SKM-1 (cell line): ENCODE results near the gene PDK2.

Experiments used
- DNase-seq: peaks from one replicate; lab custom pipeline; 2025; ENCODE audit not compliant: unreplicated experiment; lab: John Stamatoyannopoulos, UW

Gene PDK2

GRCh38 chr17:50134206-50135110 lies 39.3 kb downstream of the PDK2 start:
- no peak for DNase-seq

DNA sequence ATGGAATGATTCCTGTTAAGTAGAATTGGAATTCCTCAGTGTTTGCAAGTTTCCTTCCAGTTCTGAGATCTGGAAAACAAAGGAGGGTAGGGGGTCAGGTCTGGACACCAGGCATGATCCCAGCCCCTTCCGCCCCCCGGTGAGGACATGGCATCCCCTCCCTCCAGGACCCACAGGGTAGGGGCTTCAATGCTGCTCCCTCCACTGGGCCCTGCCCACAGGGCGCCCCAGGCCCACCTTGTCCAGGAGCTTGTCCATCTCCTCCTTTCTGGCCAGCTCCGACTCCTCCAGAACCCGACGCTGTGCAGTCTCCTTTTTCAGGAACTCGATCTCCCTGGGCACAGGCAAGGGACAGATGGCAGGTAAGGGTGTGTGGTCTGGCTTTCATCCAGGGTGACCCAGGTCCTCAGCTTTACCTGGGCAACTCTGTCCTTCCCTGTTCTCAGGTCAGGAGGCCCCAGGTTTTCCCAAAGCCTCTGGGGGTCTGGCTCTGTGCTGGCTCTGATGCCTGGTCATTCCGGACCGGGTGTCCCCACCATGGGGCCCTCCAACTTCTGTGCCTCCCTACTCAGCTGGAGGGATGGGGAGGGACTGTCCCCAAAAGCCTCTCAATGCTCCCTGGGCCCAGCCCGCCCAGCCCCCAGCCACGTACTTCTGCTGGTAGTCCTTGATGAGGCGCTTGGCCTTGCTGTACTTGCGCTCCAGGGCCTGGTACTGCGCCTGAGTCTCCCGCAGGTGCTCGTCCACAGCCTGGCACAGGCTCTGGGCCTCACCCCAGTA lies 40.4 kb downstream of the PDK2 start:
- DNase-seq: no peak

DNA sequence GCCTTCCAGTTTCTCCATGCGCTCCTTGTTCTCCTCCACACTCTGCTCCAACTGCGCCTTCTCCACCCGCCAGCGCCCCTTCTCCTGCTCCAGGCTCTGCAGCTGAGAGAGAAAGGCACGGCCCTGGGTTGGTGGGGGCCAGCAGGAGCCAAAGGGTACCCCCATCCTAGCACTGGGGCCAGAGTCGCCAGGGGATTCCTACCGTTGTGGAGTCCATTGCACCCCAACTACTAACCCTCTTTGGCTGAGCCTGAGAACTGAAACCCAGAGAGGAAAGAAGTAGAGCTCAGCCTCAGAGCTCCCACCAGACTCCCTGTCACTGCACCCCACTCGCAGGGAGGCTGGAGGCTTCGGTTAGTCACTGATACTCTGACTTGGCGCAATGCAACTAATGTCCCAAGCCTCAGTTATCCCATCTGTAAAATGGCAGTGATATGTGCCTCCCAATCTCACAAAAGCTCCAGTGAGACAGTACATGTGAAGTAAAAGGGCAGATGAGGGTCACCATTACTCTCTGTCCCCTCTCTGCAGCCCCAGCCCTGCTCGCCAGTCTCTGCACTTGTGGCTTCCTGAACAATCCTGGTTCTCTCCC lies 41.0 kb downstream of the PDK2 start:
- no peak for DNase-seq

DNA sequence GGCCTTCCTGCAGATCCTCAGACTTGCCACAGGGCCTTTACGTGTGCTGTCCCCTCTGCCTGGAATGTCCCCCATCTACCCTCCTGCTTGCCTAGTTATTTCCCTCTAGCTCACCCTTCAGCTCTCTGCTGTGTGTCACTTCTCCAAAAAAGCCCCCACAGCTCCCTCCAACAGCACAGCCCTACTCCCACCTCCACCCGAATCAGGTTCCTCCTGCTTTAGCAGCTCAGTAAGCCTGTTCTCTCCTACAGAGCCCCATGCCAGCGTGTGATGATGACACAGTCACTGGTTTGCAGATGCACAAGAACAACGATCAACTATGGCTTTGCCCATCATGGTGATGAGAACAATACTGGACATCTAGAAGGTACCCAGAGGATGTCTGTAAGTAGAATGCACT lies 41.9 kb downstream of the PDK2 start:
- DNase-seq: no peak

GRCh38 chr17:50139185-50139783 lies 44.1 kb downstream of the PDK2 start:
- DNase-seq: no peak

GRCh38 chr17:50139950-50140885 lies 45.1 kb downstream of the PDK2 start:
- peak; percentile 41 for DNase-seq

DNA sequence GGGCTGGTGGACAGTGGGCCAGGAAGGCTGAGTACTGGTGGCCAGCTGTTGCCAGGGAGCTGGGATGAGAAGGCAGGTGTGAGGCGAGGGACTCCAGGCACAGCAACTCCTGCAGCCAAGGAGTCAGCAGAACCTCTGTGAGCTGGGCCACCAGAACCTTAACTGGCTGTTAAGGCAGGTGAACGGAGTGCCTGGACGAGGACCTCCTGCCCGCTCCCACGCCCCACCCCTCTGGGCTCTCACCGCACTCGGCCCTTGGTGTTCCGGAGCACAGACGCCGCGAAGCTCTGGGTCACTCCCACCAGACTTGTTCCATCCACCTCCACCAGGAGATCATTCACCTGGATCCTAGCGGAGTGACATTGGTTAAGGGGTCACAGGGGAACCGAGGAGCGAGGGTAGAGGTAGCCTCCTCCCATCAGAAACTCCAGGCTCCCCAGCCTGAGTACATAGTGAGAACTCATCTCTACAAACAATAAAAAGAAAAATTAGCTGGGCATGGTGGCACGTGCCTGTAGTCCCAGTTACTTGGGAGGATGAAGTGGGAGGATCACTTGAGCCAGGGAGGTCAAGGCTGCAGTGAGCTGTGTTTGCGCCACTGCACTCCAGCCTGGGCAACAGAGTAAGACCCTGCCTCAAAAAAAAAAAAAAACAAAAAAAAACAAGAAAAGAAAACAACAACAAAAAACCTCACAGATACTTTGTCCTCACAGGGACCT lies 46.0 kb downstream of the PDK2 start:
- DNase-seq: no peak

- DNase-seq: no peak
Measured at GRCh38 chr17:50141745-50142110, 46.6 kb downstream of the PDK2 start.

DNA sequence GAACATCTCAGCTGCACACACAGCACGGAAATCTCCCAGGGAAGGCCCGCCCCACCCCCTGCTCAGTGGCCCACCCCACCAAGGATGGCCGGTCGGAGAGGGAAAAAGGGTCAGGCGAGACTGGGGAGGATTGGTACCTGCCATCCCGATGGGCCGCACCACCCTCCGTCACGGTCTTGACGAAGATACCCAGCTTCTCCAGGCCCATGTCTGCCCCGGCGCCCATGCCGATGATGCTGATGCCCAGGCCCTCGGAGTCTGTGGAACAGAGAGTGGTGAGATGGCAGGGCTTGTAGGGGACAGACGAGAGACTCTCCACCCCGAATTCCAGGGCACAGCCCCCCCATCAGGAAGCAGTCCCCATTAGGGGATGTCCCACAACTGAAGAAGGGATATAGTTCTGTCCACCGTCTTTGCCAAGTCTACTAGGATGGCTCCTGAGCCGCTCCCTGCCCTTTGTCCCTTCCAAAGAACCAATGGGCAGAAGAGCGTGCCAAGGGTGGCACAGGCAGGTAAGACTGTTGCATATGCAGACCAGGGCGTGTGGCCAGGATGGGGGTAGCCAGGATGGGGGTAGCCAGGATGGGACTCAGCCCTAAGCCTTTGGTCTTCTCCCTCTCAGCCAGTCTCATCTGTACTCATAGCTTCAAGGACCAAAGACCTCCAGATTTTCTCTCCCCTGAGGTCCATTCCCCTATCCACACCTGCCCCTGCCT lies 48.5 kb downstream of the PDK2 start:
- DNase-seq: no peak

DNA sequence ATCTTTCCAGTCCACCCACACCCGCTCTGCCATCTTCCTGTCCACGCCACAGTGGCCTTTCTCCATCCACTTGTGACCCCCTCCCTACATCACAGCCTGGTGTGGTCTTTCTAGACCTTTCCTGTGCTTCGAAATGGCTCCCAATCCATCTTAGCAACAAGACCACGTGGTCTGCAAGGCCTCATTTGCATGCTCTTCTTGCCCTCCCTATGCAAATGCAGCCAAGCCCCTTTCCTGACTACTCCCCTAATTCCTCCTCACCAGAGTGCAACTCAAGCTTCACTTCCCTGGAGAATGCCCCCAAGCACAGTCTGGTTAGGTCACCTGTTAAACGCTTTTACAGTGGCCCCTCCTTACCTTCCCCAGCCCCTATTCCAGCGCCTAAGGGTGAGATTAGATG lies 49.2 kb downstream of the PDK2 start:
- no peak for DNase-seq

GRCh38 chr17:50144845-50145531 lies 49.8 kb downstream of the PDK2 start:
- DNase-seq: no peak

GRCh38 chr17:50145532-50146229 lies 50.5 kb downstream of the PDK2 start:
- no peak for DNase-seq

- no peak for DNase-seq
Measured at GRCh38 chr17:50146230-50146926, 51.2 kb downstream of the PDK2 start.

DNA sequence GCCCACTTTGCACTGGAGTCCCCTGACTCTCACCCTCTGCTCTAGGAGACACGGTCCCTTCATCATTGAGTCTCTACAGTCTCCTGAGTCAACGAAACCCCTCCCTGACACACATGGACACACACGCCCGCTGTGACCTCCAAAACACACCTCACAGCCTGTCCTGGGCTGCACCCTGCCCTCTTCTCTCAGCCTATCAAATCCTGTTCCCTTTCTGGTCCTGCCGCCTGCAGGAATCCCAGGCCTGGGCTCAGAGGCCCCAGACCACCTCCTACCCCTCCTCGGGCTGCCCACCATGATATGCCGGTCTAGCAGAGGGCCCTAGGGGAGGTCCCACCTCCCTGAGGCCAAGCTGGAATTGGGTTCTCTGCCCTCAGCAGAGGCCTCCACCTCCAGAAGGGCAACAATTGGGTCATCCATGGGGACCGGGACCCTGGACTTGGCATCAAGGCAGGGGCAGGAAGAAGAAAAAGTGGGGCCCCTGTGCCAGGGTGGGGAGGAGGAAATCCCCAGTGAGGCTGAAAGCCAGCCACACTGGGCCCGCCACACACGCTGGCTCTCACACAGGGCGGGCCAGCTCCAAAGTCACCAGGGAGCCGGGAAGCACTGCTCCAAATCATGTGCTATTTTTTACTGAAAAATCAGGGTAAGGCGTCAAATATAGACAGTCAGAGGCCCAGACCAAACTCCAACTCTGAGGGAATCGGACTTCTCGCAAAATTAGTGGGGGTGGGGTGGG lies 51.9 kb downstream of the PDK2 start:
- no peak for DNase-seq

DNA sequence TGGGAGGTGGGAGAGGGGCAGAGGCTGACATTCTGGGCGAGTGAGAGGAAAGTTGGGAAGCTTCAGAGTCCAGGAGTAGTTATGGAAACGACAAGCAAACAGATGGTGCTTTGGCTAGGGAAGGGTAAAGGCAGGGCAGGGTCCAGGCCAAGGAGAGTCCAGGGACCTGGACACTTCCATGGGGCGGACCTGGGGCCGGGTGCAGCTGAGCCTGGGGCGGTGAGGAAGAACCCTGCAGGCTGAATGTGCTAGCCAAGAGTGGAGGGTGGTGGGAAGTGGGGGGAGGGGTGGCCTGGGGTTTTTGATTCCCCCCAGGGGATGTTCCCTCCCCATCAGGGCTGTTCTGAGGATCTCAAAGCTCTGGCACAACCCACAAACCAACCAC lies 52.7 kb downstream of the PDK2 start:
- DNase-seq: no peak

GRCh38 chr17:50148226-50149090 lies 53.3 kb downstream of the PDK2 start:
- peak; percentile 95 for DNase-seq
